GM19438 (cell line): Measurements from ENCODE around the gene TPCN1.

Experiments
- ATAC-seq: cut with Tn5 transposase; IDR thresholded peaks from one replicate; pipeline ENCODE4 v1.9.1; 2021; ENCODE audit warnings: low read depth; ENCODE audit not compliant: unreplicated experiment

Gene TPCN1

DNA sequence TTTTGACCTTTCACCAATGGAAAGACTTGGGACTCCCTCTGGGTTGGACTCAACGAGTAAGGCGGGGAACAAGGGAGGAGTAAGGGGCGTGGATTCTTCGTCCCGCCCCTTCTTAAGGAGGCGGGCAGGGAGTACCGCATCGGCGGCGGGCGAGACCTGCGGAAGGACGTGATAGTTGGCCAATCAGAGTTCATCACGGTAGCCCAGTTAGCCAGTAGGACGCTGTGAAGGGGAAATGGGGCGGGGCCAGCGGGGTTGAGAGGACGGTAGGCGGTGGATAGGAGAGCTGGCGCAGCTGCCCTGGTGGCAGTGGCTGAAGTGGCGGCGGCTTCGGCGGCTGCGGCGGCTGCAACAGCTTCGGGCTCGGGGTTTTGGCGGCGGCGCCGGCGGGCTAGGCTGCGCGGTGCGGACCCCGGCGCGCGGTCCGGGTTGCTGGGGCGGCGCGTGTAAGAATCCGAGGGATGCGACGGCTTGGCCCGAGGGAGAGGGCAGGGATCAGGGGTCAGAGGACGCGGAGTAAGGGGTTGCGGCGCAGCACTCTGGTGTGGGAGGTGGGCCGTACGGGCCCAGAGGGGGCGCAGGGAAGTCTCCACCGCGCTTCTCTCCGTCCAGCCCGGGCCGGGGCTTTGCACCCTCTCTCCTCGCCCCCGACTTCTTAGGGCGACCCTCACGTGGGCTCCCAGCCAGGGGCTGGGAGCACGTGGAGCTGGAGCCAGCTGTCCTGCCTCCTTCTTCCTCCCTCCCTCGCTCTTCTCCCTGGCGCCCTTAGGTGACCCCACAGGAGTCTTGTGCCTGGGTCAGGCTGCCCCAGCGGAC is at the start of gene TPCN1:
TSS of gene TPCN1 (plus strand) at position 284 of the 816 bp plus-strand sequence. CDS start 5,389 bp downstream, outside the sequence.
- ATAC-seq: peak; percentile 83

DNA sequence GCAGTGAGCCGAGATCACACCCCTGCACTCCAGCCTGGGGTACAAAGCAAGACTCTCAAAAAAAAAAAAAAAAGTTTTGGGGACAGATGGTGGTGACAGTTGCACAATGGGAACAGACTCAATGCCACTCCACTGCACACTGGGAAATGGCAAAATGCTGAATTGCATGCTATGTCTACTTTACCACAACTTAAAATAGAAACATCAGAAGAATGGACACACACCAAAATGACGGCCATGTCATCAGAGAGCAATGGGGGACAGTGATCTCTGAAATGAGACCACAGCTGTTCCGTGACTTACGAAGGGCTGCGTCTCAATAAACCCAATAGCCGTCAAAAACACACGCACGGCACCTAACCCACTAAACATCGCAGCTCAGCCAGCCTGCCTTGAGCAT is 49.7 kb upstream of the TPCN1 start:
- no peak for ATAC-seq

DNA sequence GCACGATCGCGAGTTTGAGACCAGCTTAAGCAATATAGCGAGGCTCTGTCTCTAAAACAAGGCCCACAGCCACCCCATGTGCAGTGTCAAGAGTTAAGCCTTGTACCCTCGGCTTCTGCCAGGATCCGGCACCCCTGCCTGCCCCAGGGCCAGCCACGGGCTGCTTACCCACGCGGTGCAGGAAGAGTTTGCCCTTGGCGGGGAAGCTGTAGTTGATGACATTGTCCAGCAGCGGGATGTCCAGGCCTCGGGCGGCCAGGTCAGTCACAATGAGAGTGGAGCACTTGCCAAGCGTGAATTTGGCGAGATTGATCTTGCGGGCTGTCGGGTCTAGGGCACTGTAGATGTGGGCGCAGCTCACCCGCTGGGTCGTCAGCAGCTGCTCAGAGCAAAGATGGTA is 49.1 kb upstream of the TPCN1 start:
- ATAC-seq: no peak

DNA sequence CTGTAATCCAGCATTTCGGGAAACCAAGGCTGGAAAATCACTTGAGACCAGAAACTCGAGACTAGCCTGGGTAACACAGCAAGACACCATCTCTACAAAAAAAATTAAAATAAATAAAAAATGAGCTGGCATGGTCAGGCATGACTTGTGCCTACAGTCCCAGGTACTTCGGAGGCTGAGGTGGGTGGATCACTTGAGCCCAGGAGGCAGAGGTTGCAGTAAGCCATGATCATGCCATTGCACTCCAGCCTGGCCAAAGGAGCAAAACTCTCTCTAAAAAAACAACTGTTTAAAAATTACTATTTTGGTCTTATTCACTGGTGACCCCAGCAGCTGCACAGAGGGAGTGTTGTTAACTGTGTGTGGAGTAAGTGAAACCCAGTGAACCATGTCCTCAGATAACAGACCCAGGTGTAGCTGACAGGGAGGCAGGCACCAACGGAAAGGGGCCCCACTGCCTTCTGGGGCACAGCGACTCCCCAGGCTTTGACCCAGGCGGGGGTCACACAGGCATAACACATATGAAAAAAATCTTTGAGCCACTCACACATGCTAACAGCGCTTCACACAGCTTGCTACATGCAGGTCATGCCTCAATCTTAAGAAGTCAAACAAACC is 48.1 kb upstream of the TPCN1 start:
- ATAC-seq: peak; percentile 65

DNA sequence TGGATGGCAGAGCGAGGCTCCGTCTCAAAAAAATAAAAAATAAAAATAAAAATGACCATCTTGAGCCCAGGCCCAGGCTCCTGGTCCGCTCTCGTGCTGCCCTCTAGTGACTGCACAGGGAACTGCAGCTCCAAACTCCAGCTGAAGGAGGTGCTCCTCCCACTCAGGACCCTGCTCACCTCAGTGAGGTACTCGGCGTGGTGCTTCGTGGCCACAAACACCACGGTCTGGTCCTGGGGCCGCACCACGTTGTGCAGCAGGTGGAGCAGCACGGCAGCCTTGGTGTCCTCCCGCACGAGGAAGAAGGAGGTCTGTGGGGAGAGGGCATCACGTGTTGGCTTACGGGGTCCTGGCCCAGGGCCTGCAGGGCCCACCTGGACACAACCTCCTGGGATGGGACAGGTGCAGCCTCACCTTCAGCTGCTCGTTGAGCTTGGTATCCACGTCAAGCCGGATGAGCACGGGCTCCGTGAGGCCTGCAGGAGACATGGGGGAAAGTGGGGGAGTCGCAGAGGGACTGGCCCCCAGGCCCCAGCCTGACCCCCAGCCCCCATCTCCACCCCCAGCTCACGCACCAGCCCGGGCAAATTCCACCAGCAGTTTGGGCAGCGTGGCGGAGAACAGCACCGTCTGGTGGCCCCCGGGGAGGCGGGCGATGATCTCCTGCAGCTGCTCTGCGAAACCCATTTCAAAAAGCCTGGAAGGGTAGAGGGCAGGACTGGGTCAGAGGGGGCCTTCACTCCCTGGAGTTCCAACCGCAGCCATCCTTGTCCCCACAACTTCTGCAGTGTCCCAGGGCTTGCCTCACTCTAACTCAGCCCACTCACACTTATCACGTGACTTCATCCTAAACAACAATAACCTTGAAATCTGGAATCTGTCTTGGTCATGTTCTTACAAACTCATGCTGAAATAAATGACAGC is 46.5 kb upstream of the TPCN1 start:
- no peak for ATAC-seq

DNA sequence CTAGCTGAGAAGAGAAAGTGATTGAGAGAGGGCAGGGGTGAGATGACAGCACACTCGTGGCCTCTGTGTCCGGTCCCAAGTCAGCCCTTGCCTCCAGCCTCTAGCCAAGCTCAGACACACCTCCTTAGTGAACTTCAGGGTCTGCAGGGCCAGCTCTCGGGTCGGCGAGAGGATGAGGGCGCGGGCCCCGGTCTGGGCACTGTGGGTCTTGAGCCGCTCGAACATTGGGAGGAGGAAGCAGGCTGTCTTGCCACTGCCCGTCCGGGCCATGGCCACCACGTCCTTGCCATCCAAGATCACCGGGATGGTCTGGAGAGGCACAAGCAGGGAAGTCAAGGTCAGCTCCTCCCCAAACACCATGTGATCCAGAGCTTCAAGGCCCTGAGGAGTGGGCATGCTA is 42.2 kb upstream of the TPCN1 start:
- ATAC-seq: no peak

DNA sequence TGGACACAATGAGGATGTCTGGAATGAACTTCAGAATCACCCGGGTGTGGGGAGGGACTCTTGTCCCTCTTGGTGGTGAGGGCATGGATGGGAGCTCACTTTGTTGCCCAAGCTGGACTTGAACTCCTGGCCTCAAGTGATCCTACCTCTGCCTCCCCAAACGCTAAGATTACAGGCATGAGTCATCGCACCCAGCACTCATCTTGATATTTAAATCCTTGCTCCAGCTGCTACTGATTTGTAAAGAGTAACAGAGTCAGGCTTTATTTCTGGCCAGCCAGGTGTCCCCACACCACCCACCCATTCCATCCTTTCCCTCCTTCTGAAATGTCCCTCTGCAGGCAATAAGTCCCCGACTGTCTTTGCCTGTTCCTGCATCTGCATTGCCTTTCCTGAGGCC is 40.9 kb upstream of the TPCN1 start:
- no peak for ATAC-seq

DNA sequence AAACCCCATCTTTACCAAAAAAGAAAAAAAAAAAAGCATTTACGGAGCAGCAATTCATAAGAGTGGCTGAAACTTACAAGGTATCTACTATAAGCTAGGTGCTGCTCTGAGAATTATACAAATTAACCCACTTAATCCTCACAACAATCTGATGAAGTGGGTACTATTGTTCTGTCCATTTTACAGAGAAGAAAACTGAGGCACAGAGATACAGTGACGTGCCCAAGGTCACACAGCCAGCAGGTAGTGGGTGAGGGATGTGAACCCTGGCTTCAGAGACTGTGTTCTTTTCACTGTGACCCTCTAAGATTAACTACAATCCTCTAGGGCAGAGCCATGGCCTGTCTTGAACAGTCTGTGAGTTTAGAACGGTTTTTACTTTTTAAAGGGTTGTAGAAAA is 39.3 kb upstream of the TPCN1 start:
- no peak for ATAC-seq

DNA sequence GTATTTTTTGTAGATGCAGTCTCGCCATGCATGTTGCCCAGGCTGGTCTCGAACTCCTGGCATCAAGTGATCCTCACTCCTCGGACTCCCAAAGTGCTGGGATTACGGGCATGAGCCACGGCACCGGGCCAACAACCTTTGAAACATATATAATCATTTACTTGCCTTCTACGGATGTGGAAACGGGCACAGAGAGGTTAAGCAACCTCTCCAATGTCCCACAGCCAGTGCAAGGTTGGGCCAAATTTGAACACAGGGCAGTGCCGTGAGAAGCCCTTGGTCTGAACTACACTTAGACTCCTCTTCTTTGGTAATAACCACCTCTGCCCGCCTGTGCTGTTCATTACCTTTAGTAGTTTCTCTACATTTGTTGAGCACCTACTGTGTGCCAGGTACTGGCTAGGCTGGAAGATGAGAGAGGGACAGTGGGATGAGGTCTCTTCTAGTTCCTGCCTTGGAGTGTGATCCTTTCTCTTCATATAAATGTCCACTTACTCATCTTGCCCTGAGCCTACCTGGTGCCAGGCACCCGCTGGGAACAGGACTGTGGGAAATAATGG is 38.2 kb upstream of the TPCN1 start:
- no peak for ATAC-seq

DNA sequence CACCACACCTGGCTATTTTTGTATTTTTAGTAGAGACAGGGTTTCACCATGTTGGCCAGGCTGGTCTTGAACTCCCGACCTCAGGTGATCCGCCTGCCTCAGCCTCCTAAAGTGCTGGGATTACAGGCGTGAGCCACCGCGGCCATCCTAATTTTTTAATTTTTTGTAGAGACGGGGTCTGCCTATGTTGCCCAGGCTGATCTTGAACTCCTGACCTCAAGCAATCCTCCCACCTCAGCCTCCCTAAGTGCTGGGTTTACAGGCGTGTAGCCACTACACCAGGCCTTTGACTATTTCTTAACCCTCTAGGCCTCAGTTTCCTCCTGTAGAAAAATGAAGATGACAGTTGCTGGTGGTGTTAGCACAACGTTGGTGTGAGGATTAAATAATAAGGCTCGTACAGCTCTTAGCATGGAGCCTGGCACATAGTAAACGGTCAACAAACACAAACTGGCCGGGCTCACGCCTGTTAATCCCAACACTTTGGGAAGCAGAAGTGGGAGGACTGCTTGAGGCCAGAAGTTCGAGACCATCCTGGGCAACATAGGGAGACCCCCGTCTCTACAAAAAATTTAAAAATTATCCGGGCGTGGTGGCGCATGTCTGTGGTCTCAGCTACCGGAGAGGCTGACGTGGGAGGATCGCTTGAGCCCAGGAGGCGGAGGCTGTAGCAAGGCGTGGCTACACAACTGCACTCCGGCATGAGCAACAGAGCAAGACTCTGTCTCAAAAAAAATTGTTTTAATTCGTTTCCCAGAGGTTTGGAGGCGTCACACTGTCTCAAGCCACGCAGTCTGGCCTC is 37.0 kb upstream of the TPCN1 start:
- peak; percentile 42 for ATAC-seq

DNA sequence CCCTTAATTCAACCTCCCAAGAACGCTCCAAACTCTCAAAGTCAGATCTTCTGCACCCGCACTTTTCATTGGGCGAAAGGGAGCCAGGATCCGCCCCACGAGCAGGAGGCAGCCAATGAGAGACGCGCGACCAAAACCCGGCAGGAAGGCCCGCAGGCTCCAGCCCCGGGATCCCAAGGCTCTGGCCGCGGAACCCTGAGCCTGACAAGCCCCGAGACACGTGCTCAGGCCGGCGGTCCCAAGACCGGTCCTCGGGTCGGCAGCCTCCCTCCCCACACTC is 36.4 kb upstream of the TPCN1 start:
- peak; percentile 79 for ATAC-seq

DNA sequence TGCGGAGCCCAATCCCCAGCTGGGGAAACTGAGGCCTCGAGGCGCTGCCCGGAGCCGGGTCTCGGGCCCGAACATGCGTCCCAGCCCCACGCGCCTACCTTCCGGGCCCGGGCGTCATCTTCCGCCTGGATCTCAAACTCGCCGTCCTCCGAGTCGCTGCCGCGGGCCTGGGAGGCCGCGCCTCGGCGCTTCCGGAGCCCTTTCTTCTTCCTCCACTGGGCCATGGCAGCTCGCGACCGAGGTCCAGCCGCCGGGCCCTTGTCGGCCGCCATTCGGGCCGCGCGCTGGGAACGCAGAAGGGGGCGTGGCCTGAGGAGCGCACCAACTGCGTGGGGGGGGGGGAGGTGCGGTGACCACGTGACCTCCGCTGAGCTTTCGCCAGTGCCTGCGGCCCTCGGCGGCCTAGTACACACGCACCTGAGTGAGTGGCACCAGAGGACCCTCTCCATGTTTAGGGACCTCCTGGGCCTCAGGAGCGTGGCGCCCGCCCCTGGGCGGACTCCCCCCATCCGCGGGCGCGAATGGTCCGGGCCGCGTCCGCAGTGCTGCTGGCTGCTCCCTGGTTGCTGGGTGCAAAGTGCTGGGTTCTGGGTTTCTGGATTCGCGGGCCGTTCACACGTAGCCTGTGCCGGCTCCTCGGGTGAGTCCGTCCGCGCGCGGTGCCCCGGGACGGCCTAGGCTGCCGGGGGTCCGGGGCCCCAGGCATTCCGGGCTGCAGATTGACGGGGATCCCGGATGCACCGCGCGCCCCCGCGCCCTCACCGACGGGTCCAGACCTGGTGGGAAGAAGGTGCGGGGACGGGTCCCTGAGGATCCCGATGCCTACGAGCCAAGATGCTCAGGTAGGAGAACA is 35.9 kb upstream of the TPCN1 start, which contains the start of the genes DDX54 and RITA1:
TSS of gene DDX54 (minus strand) at position 299 of the 853 bp plus-strand sequence. CDS start at position 272, 27 bp downstream.
TSS of gene RITA1 (plus strand) at position 542 of the 853 bp plus-strand sequence. CDS start 1,026 bp downstream, outside the sequence.
- ATAC-seq: peak; percentile 44

DNA sequence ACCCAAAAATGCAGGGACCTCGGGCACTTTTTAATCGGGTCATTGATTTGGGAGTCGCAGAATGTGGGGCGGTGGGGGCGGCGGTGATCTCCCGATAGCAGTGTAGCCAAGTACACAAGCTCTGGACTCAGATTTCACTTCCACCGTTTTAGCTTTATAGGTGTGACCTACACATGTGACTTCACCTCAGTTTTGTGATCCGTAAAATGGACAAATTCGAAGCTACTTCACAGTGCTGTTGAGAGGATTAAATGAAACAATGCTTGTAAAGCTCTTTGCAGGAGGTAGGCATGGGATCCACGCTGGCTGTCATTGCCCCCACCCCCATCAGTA is 35.3 kb upstream of the TPCN1 start:
- no peak for ATAC-seq

DNA sequence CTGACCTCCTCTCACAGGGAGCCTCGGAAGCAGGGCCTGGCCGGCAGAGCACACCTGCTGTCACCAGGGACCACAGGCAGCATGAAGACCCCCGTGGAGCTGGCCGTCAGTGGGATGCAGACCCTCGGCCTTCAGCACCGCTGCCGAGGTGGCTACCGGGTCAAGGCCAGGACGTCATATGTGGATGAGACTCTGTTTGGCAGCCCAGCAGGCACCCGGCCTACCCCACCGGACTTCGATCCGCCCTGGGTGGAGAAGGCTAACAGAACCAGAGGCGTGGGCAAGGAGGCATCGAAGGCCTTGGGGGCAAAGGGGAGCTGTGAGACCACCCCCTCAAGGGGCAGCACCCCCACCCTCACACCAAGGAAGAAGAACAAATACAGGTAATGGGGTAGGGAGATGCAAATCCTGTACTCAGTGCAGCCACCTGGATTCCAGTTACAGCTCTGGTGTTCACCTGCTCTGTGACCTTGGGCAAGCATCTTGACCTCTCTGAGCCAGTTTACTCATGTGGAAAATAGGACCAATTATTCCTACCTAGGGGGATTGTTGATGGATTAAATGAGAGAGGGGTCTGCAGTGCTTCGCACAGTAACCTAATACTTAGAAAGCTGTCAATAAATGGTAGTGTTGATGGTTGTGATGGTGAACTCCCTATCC is 34.5 kb upstream of the TPCN1 start:
- no peak for ATAC-seq

DNA sequence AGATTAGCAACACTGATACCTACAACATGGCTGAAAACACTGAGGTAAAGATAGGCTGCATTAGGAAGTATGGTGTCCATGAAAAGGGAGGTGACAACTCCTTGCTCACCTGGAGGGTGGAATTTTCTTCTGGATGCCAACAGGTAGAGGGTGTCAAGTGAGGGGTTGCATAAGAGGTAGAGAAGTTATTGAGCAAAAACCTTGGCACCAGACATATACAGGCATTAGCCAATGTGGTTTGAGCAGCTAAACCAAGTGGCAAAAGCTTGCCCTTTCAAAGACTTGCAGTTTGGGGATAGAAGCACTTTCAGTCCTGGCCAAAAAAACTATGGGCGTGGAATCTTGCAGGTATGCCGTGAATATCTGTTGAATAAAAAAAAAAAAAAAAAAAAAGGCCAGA is 31.9 kb upstream of the TPCN1 start:
- no peak for ATAC-seq

DNA sequence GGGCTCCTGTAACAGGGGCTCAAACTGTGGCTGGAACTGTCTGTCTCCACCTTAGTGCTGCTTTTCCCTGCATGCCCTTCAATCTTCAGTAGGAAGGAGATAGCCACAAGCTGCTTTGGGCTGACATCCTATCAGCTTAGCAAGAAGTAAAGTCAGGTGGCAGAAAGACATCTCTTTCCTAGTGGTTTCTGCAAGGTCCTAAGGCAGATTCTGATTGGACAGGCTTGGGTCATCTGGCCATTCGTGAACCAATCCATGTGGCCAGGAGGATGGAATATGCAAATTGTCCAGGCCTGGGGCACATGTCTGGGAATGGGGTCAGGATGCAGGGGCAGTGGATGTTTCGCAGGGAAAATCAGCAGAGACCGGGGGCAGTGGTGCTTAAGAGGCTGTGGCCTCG is 30.5 kb upstream of the TPCN1 start:
- ATAC-seq: no peak

DNA sequence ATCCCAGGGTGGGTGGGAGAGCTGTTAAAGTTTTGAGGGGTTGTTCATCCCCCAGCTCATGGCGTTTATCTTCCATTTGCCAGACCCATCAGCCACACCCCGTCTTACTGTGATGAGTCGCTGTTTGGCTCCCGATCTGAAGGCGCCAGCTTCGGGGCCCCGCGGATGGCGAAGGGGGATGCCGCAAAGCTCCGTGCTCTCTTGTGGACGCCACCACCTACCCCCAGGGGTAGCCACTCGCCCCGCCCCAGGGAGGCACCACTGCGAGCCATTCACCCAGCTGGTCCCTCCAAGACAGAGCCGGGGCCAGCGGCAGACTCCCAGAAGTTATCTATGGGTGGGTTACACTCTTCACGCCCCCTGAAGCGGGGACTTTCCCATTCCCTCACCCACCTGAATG is 30.0 kb upstream of the TPCN1 start:
- no peak for ATAC-seq

DNA sequence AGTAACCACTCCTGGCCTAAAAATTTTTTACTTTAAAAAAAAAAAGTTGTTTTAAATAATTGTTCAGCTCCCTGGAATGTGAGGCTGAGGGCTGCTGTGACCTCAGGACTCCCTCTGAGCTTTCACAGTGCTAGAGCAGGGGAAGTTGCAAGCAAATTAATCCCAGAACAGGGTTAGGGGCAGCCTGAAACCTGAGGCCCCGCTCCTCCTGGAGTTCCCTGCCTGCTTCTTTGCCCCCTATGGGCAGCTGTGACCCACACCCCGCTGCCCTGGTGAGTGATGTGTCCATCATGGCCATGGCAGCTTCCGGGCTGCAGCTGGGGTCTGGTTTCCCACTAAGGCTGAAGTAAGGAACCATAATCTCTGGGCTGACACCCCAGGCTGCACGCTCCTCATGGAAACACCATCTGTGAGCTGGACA is 26.3 kb upstream of the TPCN1 start:
- ATAC-seq: no peak

DNA sequence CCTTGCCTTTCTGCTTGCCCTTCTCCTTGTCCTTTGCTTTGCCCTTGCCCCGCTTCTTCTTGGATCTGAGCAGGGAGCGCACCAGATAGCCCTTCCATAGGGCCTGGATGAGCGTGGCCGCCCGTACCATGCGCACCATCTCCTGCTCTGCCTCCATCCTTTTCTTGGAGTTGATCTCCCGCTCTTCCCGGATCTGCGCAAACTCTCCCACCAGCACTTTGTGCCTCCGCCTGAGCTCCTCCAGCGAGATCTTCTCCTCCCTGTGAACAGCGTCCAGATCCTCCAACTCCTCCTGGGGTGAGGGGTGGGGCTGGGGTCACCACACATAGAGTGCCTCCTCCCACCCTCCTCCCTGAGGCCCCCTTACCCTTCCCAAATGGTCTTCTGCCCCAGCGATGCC is 25.7 kb upstream of the TPCN1 start:
- no peak for ATAC-seq
